Measurements from ENCODE around the gene CTIF. TPM values are rescaled to one million over a fixed set of nuclear protein-coding genes. Genes with fewer than 3 reads are reported as not detected.

Gene CTIF
- total RNA-seq, 1 donor from 2014 or later = 84.3 TPM

DNA sequence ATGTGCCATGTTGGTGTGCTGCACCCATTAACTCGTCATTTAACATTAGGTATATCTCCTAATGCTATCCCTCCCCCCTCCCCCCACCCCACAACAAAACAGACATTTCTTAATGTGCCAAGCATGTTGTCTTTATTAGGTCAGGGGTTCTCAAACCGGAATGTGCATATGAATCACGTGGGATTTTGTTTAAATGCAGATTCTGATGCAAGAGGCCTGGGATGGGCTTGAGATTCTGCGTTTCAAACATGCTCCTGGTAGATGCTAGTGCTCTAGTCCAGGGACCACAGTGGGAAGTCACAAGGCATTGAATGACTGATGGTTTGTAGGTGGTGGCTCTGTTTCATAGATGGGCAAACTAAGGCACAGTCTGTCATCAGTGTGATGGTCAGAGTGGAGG lies 227.2 kb downstream of the CTIF start:
- intact Hi-C loops (cut with DNase I) = no loop called here

DNA sequence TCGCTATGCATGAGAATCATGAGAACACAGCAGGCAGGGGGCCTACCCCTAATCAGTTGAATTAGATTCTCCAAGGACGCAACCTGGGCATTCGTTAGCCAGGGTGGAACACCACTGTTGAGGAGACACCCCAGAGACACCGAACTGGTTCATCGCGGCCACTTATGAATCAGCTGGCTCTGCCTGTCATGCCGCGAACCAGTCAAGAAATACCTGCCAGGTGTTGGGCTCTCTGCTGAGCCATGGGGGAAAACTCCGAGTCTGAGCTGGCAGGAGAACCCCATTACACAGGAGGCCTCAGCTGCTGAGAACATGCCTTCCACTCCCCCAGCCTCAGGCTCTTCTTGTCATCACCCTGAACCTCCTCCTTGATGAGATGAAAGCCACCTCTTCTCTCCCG lies 227.7 kb downstream of the CTIF start:
- intact Hi-C loops (cut with DNase I) = no loop called here
- DNase-seq (ENCODE audit: low spot score) = no peak

More for the DNA sequence above, 227.2 kb downstream of the CTIF start:
- no peak for DNase-seq (ENCODE audit: low spot score)

DNA sequence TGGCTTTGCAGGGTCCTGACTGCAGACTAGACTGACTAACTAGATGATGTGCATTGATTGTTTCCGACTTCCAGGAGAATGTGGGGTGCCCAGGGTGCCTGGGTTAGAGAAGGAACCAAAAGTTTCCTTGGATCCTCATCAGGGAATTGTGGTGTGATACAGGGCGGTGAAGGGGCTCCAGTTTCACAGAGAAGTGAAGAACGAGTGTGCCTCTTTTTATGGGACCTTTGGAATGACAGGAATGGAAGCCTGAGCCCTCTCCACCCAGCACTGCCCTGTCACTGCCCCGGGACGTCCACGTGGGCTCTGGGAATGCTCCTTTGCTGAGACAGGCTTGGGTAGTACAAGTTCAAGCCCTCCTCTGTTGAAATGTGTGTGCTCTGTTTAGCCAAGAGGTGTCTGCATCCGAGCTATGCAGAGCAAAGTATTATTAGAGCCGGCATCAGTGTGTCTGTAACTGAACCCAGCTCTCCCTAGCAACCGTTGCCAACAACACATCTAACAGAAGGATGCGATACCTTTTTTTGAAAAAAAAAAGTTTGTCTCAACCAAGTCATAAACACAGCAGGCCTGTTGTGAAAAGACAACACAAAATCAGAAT lies 228.4 kb downstream of the CTIF start:
- intact Hi-C loops (cut with DNase I) = no loop called here
- no peak for DNase-seq (ENCODE audit: low spot score)

DNA sequence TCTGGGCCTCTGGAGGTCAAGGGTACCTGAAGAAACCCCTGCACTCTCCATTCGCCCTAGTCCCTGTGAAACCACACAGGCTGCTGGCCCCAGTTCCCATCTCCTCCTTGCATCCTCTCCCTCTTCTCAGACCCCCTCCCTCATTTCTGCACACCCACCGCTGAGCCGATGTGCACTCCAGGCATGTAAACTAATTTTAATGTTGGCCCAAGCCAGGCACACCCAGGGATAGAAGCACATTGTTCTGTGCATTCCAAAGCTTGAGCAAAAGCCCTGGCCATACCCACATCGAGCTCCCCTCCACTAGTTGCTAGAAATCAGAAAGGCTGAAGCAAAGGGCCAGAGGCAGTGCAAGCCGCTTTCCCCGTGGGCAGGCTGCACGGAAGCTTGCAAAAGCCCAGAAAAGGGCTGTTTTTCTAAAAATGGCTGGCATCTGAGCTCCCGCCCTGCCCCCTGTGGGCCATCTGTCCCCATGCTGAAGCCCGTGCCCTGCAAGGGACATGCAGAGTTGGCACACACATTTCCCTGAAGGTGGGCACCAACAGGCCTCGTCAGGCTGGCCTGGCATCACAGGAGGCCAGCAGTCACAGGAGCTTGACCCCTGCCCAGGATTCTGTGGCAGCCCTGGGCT lies 230.3 kb downstream of the CTIF start:
- DNase-seq (ENCODE audit: low spot score) = no peak
- intact Hi-C loops (cut with DNase I) = no loop called here

- intact Hi-C loops (cut with DNase I) = no loop called here
- no peak for DNase-seq (ENCODE audit: low spot score)
These were observed 231.4 kb downstream of the CTIF start for GRCh38 chr18:48770243-48770642.

GRCh38 chr18:48771641-48772375 lies 233.0 kb downstream of the CTIF start:
- intact Hi-C loops (cut with DNase I) = no loop called here
- DNase-seq (ENCODE audit: low spot score) = no peak

- DNase-seq (ENCODE audit: low spot score) = no peak
- intact Hi-C loops (cut with DNase I) = no loop called here
These were observed 233.6 kb downstream of the CTIF start for GRCh38 chr18:48772457-48772856.

- intact Hi-C loops (cut with DNase I) = no loop called here
- DNase-seq (ENCODE audit: low spot score) = no peak
These were observed 235.0 kb downstream of the CTIF start for GRCh38 chr18:48773821-48774220.

DNA sequence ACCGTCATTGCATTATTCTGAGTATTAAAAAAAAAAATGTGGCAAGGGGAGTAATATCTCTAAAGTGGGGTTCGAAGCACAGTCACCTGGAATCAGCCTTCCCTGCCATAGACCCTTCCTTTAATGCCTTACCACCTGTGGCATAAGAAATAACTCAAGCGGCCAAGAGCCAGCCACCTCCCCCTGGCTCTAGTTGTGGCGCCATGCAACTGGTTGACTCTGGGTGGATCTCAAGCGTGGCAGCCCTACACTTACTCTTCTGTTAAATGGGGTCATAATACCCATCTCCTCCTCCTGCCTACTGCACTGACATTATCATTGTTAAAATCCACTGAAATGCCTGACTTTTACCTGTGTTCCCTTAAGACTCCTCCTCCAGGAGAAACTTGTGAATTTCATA lies 236.1 kb downstream of the CTIF start:
- no peak for DNase-seq (ENCODE audit: low spot score)
- intact Hi-C loops (cut with DNase I) = no loop called here

DNA sequence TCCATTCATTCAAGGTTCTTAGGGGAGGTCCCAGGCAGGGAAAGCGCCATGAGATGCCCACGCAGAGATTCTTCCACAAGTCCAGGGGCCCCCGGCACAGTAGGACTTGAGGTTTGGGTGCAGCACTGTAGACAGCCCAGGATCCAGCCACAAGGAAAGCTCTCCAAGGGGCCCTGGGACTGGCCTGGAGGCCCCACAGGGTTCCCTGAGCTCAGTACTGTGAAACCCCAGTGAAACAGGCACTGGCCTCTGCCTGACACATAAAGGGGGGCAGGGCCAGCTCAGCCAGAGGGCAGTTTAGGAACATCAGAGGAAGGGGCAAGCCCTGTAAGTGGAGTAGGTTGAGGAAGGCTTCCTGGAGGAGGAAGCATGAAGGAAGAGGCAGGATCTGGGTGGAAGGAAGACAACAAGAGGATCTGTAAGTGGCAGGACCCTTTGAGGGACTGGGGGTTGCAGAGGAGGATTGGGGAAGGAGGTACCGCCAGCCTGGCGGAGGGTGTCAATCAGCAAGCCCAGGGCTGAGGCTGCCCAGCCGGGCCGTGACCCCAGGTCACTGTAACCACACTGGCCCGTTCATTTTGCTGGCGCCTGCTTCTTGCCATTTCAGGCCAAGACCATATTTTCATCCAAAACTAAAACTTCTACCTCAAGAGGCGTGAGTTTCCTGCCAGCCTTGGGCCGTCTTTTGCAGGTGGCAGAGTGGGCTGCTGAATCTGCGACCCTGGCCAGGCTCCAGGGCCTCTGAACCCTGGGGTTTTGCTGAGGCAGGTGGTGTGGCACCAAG lies 236.7 kb downstream of the CTIF start:
- no peak for DNase-seq (ENCODE audit: low spot score)

GRCh38 chr18:48776156-48776555 lies 237.3 kb downstream of the CTIF start:
- DNase-seq (ENCODE audit: low spot score) = no peak
- intact Hi-C loops (cut with DNase I) = no loop called here

More for the DNA sequence above, 236.7 kb downstream of the CTIF start:
- intact Hi-C loops (cut with DNase I) = no loop called here

DNA sequence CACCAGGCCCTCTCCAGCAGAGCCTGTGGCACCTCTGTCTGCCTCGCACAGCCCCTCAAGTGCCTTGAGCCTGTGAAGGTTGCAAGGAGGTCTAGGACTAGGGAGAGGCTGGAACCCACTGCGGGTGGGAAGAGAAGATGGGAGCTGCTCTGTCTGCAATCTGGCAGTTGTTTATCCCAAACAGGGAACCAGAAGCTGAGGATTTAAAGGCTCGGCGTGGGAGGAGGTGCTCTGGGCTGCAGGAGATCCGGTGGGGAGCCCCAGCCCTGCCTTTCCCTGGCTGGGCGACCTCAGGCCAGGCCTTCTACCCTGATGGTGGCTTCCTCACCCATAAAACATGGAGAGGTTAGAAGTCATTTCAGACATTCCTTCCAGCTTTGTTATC lies 237.8 kb downstream of the CTIF start:
- intact Hi-C loops (cut with DNase I) = no loop called here
- no peak for DNase-seq (ENCODE audit: low spot score)

- no peak for DNase-seq (ENCODE audit: low spot score)
- intact Hi-C loops (cut with DNase I) = no loop called here
These were observed 238.4 kb downstream of the CTIF start for GRCh38 chr18:48777026-48777743.

GRCh38 chr18:48777744-48778116 lies 238.9 kb downstream of the CTIF start:
- DNase-seq (ENCODE audit: low spot score) = no peak
- intact Hi-C loops (cut with DNase I) = no loop called here

GRCh38 chr18:48778344-48779011 lies 239.6 kb downstream of the CTIF start:
- no peak for DNase-seq (ENCODE audit: low spot score)

GRCh38 chr18:48779462-48779861 lies 240.6 kb downstream of the CTIF start:
- no peak for DNase-seq (ENCODE audit: low spot score)
- intact Hi-C loops (cut with DNase I) = no loop called here

More at GRCh38 chr18:48778344-48779011, 239.6 kb downstream of the CTIF start:
- intact Hi-C loops (cut with DNase I) = no loop called here

GRCh38 chr18:48780201-48780912 lies 241.5 kb downstream of the CTIF start:
- intact Hi-C loops (cut with DNase I) = loop anchor here (2.0 to 10.0 kb wide), 4 partner anchors 68 to 264 kb away; no protein-coding TSS in a partner anchor
- no peak for DNase-seq (ENCODE audit: low spot score)

GRCh38 chr18:48780913-48781162 lies 242.0 kb downstream of the CTIF start:
- intact Hi-C loops (cut with DNase I) = loop anchor here (1.0 to 10.0 kb wide), 5 partner anchors 69 to 264 kb away; no protein-coding TSS in a partner anchor
- no peak for DNase-seq (ENCODE audit: low spot score)

All from cardiac septum (tissue), 1 donor.